ENCODE results near the gene BAG3. TPM values are rescaled to one million over a fixed set of nuclear protein-coding genes. Genes with fewer than 3 reads are reported as not detected.

Gene BAG3
- total RNA-seq, 4 donors from 2014 or later: 23.8 to 38.4 (median 32.0) TPM

DNA sequence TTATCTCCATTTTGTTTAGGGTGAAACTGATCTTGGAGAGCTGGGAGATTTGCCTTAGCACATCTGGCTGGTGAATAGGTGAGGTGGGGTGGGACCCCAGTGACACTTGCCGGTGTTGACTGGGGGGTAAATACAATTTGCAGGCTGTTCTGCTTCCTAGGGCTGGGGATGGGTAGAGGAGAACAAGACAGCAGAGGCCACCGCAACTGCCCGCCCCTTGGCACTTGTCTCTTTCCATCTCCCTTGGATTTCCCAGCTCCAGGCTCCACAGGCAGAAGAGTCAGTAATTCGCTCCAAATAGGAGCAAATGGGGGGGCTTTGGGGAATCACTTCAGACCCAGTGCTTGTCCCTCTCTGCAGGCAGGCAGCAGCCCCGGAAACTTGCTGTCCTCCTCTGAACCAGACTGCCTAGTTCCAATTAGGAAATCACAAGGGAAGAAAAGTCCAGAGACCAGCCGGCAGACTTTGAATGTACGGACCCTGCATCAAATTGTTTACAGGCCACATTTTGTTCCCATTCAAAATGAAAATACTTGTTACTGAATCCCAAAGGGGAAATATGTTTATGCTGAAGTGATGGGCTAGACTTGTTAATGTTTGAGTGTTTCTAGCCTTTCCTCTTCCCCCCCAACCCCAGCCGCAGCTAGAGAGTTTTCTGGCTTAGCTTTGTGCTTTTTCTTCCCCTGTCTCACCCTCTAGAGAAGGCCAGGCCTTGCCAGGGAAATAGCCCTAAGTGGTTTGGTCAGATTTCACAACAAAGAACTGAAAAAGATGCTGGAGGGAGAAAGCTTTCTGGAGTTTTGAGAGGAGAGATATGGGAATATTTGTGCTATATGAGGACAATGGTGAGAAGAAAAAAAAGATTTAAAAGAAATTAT is 64.7 kb downstream of the BAG3 start:
- WGBS, 2 donors: 45 to 47% methylated on average over 8 of the region's 8 CpGs
- Histone ChIP-seq H3K4me3 (peak overlapping the region in 1 of 4 donors; percentile 7), H3K4me1 (peaks cover 0 to 17% (median 5%) of the 10 kb centered on the region in 4 donors), H3K27me3 (no peaks in the 10 kb centered on the region), H3K27ac (peak overlapping the region in 3 of 4 donors; percentile 31 to 86 (median 71)), H3K9me3 (no peaks in the 10 kb centered on the region), H3K36me3 (no peaks in the 10 kb centered on the region)
- no peak for TF ChIP-seq POLR2A (IDR thresholded peaks at IDR 0.05)
- TF ChIP-seq, protein P1, sequence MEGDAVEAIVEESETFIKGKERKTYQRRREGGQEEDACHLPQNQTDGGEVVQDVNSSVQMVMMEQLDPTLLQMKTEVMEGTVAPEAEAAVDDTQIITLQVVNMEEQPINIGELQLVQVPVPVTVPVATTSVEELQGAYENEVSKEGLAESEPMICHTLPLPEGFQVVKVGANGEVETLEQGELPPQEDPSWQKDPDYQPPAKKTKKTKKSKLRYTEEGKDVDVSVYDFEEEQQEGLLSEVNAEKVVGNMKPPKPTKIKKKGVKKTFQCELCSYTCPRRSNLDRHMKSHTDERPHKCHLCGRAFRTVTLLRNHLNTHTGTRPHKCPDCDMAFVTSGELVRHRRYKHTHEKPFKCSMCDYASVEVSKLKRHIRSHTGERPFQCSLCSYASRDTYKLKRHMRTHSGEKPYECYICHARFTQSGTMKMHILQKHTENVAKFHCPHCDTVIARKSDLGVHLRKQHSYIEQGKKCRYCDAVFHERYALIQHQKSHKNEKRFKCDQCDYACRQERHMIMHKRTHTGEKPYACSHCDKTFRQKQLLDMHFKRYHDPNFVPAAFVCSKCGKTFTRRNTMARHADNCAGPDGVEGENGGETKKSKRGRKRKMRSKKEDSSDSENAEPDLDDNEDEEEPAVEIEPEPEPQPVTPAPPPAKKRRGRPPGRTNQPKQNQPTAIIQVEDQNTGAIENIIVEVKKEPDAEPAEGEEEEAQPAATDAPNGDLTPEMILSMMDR (IDR thresholded peaks at IDR 0.05): no peak
- TF ChIP-seq EP300 (IDR thresholded peaks at IDR 0.05): no peak
- no peak for DNase-seq (ENCODE audit: low spot score in 2 of 2)

DNA sequence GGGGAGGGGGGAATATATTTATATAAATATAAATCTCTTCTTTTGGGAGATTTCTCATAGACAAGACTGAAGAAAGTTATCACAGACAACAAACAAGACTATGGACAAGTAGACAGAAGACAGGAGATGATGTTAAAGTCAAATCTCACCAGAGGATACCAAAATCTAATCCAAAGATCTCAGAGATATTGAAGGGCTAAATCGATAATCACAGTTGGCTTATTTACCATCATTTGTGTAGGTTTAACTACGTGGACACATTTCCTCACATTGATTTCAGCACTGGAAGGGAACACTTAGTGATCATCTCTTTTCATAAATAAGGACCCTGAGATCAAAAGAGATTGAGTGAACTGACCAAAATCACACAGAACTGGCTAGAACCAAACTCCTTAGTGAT is 72.0 kb downstream of the BAG3 start:
- Histone ChIP-seq H3K27ac (peak overlapping the region in 1 of 4 donors; percentile 96), H3K36me3 (no peaks in the 10 kb centered on the region), H3K4me1 (peaks cover 0 to 28% (median 10%) of the 10 kb centered on the region in 4 donors), H3K9me3 (no peaks in the 10 kb centered on the region), H3K4me3 (no peak overlapping the region), H3K27me3 (no peaks in the 10 kb centered on the region)
- TF ChIP-seq POLR2A (IDR thresholded peaks at IDR 0.05) (no peak), EP300 (IDR thresholded peaks at IDR 0.05) (no peak)
- TF ChIP-seq, protein P1 (IDR thresholded peaks at IDR 0.05): no peak
- DNase-seq (ENCODE audit: low spot score in 2 of 2): no peak
- WGBS, 2 donors: 76 to 90% methylated on average over 2 of the region's 2 CpGs

DNA sequence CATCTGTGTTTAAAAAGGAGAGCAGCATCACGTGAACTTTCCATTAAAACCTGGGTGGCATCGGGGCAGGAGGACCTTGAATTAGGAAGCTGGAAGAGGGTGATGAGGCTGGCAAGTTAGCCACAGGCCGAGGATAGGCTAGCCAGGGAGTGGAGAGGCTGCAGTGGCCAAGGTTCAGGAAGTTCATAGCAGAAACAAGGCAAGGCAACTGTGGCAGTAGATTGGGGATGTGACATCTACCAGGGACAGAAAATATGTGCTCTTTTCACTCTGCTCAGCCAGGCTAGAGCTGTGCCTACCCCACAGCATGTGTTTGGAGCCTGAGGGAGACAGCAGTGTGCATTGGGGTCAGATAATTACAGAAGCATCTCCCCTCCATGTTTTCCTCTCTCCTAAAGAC is 72.4 kb downstream of the BAG3 start:
- Histone ChIP-seq H3K4me3 (no peak overlapping the region), H3K27ac (peak overlapping the region in 2 of 4 donors; percentile 40 to 96), H3K4me1 (peaks cover 0 to 32% (median 12%) of the 10 kb centered on the region in 4 donors), H3K36me3 (no peaks in the 10 kb centered on the region), H3K9me3 (no peaks in the 10 kb centered on the region), H3K27me3 (no peaks in the 10 kb centered on the region)
- TF ChIP-seq, protein P1 (IDR thresholded peaks at IDR 0.05): no peak
- TF ChIP-seq EP300 (IDR thresholded peaks at IDR 0.05) (no peak), POLR2A (IDR thresholded peaks at IDR 0.05) (no peak)
- no peak for DNase-seq (ENCODE audit: low spot score in 2 of 2)
- 71 to 84% methylated on average over 3 of the region's 3 CpGs for WGBS, 2 donors

DNA sequence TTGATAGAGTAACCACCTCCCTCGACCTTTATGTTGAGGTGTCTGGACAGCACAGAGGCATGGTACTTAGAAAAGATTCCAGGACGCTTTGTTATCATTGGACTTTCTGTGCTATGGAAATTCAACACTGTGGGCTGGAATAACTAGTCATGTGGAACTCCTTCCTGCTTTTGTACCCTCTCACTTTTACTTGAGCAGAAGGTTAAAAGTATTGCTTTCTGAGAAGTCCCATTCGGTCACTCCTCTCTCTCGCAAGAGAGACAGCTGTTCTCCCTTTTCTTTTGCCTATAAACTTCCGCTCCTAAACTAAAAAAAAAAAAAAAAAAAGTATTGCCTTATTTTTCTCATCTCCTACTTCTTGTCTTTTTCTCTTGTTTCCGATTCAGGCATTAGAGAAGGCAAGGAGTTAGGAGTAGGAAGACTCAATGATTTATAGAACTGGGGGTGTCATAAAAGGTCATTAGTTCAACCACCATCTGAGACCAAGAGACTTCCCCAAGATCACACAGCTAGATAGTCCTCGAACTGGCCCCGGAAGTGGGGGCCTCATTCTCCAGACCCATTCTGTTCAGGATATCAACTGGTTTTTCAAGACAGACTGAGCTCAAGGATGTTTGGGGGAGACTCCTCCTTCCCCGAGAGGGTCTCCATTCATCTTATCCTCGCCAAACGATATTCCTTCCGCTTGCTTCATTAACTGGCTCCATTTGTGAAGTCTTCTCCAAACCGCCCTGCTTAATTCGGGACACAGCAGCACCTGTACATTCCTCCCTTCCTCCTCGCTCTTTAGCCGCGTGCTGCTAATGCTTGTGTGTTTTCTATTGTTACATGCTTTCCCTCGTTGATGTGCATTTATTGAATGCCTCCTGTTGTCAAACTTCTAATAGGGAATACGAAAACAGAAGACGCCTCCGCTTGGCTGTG is 73.7 kb downstream of the BAG3 start:
- Histone ChIP-seq H3K27ac (peak overlapping the region; percentile 82 to 97 (median 95)), H3K4me3 (peak overlapping the region; percentile 61 to 82 (median 64)), H3K36me3 (no peaks in the 10 kb centered on the region), H3K9me3 (no peaks in the 10 kb centered on the region), H3K4me1 (peaks cover 0 to 40% (median 15%) of the 10 kb centered on the region in 4 donors), H3K27me3 (no peaks in the 10 kb centered on the region)
- DNase-seq (ENCODE audit: low spot score in 2 of 2): peak in 1 of 2 donors; percentile 24
- WGBS, 2 donors: 24 to 26% methylated on average over 21 of the region's 21 CpGs
- TF ChIP-seq EP300 (IDR thresholded peaks at IDR 0.05) (no peak), POLR2A (IDR thresholded peaks at IDR 0.05) (no peak)
- TF ChIP-seq, protein P1 (IDR thresholded peaks at IDR 0.05): no peak

All from tibial nerve (tissue), 4 donors.